SK-N-SH (cell line): ENCODE results near the gene KLHL18.

Experiments used
- CTCF ChIP-seq: fragments of 200-600 bp; sonication (generic); IDR thresholded peaks from 2 replicates; pipeline ENCODE4 v1.6.1; 2017; ENCODE audit warnings: antibody characterized with exemption, mild to moderate bottlenecking, moderate library complexity
- FOSL2 ChIP-seq: IDR thresholded peaks from 2 replicates; pipeline ENCODE4 v1.4.0; 2012; ENCODE audit warnings: low read depth, mild to moderate bottlenecking, moderate library complexity, borderline replicate concordance
- REST ChIP-seq: IDR thresholded peaks from 2 replicates; pipeline ENCODE4 v1.6.1; 2012; ENCODE audit warnings: mild to moderate bottlenecking, low read depth, low read length, moderate library complexity

GRCh38 chr3:47261301-47261700 is 21.4 kb upstream of the KLHL18 start:
- TF ChIP-seq CTCF (no peak), REST (no peak), FOSL2 (no peak)
